Spleen (tissue), 7 donors: ENCODE measurements around the gene SSUH2.

Source experiments
- POLR2A ChIP-seq, 3 donors: fragments of 450-650 bp; IDR thresholded peaks; one replicate each; pipeline ENCODE4 v1.5.1; 2017; ENCODE audit warnings: antibody characterized with exemption in 3 of 3, mild to moderate bottlenecking in 1 of 3
- TF ChIP-seq, protein P1 (sequence below), 11 experiments: fragments of 200-600 bp in 7 of 11; fragments of 450-650 bp in 4 of 11; sonication (generic) in 4 of 11; IDR thresholded peaks in 8 of 11; conservative IDR thresholded peaks in 3 of 11; 1 replicate in 7 of 11; 2 replicates in 4 of 11; pipeline versions ENCODE4 v1.4.0 to v1.8.0; 2016 to 2021; ENCODE audit warnings: antibody characterized with exemption in 11 of 11, inconsistent platforms in 4 of 11, mild to moderate bottlenecking in 1 of 11
- donor health status: DM: no; HTN: no; CAD: no; lungs with moderate emphysema.
- donor health status: DM: no; HTN: no; CAD: no.
- donor health status: DM: no; HTN: no; CAD: no.

DNA sequence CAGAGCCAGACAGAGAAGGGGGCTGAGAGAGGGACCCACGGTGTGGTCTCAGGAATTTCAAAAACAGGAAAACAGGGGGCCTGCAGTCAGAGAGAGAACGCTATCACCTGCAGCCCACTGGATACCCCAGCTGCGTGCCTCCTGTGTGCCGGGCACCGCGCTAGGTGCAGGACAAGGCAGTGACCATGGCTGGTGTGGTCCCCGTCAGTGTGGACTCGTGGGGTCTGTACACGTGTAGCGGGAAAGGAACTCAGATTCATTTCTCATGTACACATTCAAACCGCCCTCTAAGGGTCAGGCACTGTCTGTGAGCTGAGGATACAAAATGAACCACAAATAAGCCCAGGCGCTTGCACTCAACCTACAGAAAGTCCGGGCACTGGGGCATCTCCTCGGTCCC is 20.9 kb downstream of the SSUH2 start:
- TF ChIP-seq POLR2A (IDR thresholded peaks at IDR 0.05): no peak
- TF ChIP-seq, protein P1, sequence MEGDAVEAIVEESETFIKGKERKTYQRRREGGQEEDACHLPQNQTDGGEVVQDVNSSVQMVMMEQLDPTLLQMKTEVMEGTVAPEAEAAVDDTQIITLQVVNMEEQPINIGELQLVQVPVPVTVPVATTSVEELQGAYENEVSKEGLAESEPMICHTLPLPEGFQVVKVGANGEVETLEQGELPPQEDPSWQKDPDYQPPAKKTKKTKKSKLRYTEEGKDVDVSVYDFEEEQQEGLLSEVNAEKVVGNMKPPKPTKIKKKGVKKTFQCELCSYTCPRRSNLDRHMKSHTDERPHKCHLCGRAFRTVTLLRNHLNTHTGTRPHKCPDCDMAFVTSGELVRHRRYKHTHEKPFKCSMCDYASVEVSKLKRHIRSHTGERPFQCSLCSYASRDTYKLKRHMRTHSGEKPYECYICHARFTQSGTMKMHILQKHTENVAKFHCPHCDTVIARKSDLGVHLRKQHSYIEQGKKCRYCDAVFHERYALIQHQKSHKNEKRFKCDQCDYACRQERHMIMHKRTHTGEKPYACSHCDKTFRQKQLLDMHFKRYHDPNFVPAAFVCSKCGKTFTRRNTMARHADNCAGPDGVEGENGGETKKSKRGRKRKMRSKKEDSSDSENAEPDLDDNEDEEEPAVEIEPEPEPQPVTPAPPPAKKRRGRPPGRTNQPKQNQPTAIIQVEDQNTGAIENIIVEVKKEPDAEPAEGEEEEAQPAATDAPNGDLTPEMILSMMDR (IDR thresholded peaks at IDR 0.05 in 8 of 11, conservative IDR thresholded peaks at IDR 0.05 in 3 of 11): no peak
